ENCODE results near the gene PUM1.

- TF ChIP-seq SP1 (IDR thresholded peaks at IDR 0.05) (no peak), FOXA1 (IDR thresholded peaks at IDR 0.05) (no peak), TARDBP (IDR thresholded peaks at IDR 0.05) (no peak), FOXK2 (IDR thresholded peaks at IDR 0.05) (no peak), NFRKB (IDR thresholded peaks at IDR 0.05) (no peak), ZNF384 (IDR thresholded peaks at IDR 0.05) (no peak), BHLHE40 (IDR thresholded peaks at IDR 0.05; ENCODE audit: borderline replicate concordance) (no peak), LEF1 (IDR thresholded peaks at IDR 0.05; ENCODE audit: borderline replicate concordance) (no peak), FOXM1 (IDR thresholded peaks at IDR 0.05; ENCODE audit: borderline replicate concordance) (no peak)
Observed at GRCh38 chr1:31006747-31007146, 58.8 kb downstream of the PUM1 start.

All from HEK293T (cell line).